HCT116 (cell line): ENCODE data around the gene TBX4. TPM values are rescaled to one million over a fixed set of nuclear protein-coding genes. Genes with fewer than 3 reads are reported as not detected.

Source experiments
- ATAC-seq: fragments of 200-7000 bp; cut with Tn5 transposase; 2 replicates; pipeline ENCODE4 v1.9.1; 2020; ENCODE audit warnings: mild to moderate bottlenecking, moderate library complexity
- BruUV-seq: library from RNA; stranded (reverse); fragments of 400-500 nt; replicated peaks from 2 replicates; lab custom pipeline; 2021; lab: Mats Ljungman, UMichigan
- CTCF ChIA-PET: fragments of 300-600 bp; sonication (Branson Sonifier 250); formaldehyde crosslinking; loops from one replicate; lab custom pipeline; 2021; ENCODE audit warnings: antibody characterized with exemption; lab: Charles Lee
- POLR2A ChIA-PET: fragments of 300-600, 350-600 bp; sonication (Branson Sonifier 250); formaldehyde crosslinking; loops from one replicate; lab custom pipeline; 2021; ENCODE audit warnings: antibody characterized with exemption; lab: Charles Lee
- RAD21 ChIA-PET, 2 experiments: fragments of 300-600 bp; sonication (Branson Sonifier 250); formaldehyde crosslinking; loops; one replicate each; lab custom pipeline; 2023; ENCODE audit warnings: low total read pairs in 2 of 2; ENCODE audit not compliant: uncharacterized antibody in 2 of 2, unreplicated experiment in 2 of 2, low non-redundant PET in 1 of 2; lab: Charles Lee
- DNase-seq: peaks from one replicate; pipeline ENCODE4 v3.0.0-alpha.2; 2010; ENCODE audit warnings: low read depth, low spot score
- H2AFZ ChIP-seq: fragments of 200-600 bp; shearing (Covaris generic), sonication (generic); 2 replicates; pipeline ENCODE4 v1.6.1; 2017; ENCODE audit warnings: low read depth, mixed run types, mixed read lengths, antibody characterized with exemption, low read length; ENCODE audit not compliant: poor library complexity, severe bottlenecking
- H3K27ac ChIP-seq: 2 replicates; pipeline ENCODE4 v1.5.1; 2012; ENCODE audit warnings: low read depth, low read length
- H3K27me3 ChIP-seq: fragments of 200-600 bp; sonication (generic); 2 replicates; pipeline ENCODE4 v1.6.1; 2016; ENCODE audit warnings: mixed run types, low read length, mixed read lengths; ENCODE audit not compliant: insufficient read depth
- H3K36me3 ChIP-seq, 2 experiments: fragments of 200-500 bp in 1 of 2; fragments of 200-600 bp in 1 of 2; sonication (Bioruptor generic) in 1 of 2; sonication (generic) in 1 of 2; 2 replicates each; pipeline versions ENCODE4 v1.5.1 to v1.6.1; 2014 to 2016; ENCODE audit warnings: low read length in 2 of 2, inconsistent platforms in 1 of 2, mixed read lengths in 1 of 2, mixed run types in 1 of 2; ENCODE audit not compliant: insufficient read depth in 2 of 2, control insufficient read depth in 1 of 2
- H3K4me1 ChIP-seq, 2 experiments: fragments of 200-600 bp in 1 of 2; sonication (generic) in 1 of 2; 2 replicates each; pipeline versions ENCODE4 v1.5.1 to v1.6.1; 2012 to 2017; ENCODE audit warnings: low read length in 2 of 2, inconsistent platforms in 1 of 2, mild to moderate bottlenecking in 1 of 2, mixed read lengths in 1 of 2, mixed run types in 1 of 2, moderate library complexity in 1 of 2; ENCODE audit not compliant: insufficient read depth in 2 of 2, control insufficient read depth in 1 of 2
- H3K4me2 ChIP-seq: fragments of 200-600 bp; sonication (generic); 2 replicates; pipeline ENCODE4 v1.6.1; 2017; ENCODE audit warnings: mixed run types, low read length, mixed read lengths
- H3K4me3 ChIP-seq, 2 experiments: fragments of 200-600 bp in 1 of 2; sonication (generic) in 1 of 2; replicated peaks in 1 of 2; 2 replicates each; pipeline ENCODE4 v1.5.1; 2011 to 2016; ENCODE audit warnings: low read length in 2 of 2, control low read depth in 1 of 2, low read depth in 1 of 2, mild to moderate bottlenecking in 1 of 2, mixed read lengths in 1 of 2, mixed run types in 1 of 2
- H3K79me2 ChIP-seq: fragments of 200-600 bp; sonication (generic); 2 replicates; pipeline ENCODE4 v1.6.1; 2017; ENCODE audit warnings: mild to moderate bottlenecking, mixed run types, low read length, moderate library complexity, mixed read lengths; ENCODE audit not compliant: insufficient read depth
- H3K9ac ChIP-seq: fragments of 200-600 bp; sonication (generic); 2 replicates; pipeline ENCODE4 v1.6.1; 2016; ENCODE audit warnings: low read length, mixed read lengths
- H3K9me2 ChIP-seq: fragments of 200-600 bp; sonication (generic), shearing (Covaris generic); 2 replicates; pipeline ENCODE4 v1.6.1; 2017; ENCODE audit warnings: mixed run types, mild to moderate bottlenecking, moderate library complexity; ENCODE audit not compliant: insufficient read depth
- H3K9me3 ChIP-seq, 2 experiments: fragments of 200-500 bp in 1 of 2; fragments of 200-600 bp in 1 of 2; sonication (Bioruptor generic) in 1 of 2; sonication (generic) in 1 of 2; 2 replicates each; pipeline ENCODE4 v1.6.1; 2014 to 2017; ENCODE audit warnings: low read length in 2 of 2, mixed read lengths in 2 of 2, inconsistent platforms in 1 of 2, low read depth in 1 of 2, mild to moderate bottlenecking in 1 of 2, mixed run types in 1 of 2, moderate library complexity in 1 of 2; ENCODE audit not compliant: control insufficient read depth in 1 of 2, insufficient read depth in 1 of 2
- H4K20me1 ChIP-seq: fragments of 200-600 bp; sonication (generic), shearing (Covaris generic); 2 replicates; pipeline ENCODE4 v1.6.1; 2017; ENCODE audit warnings: mixed run types, mild to moderate bottlenecking, moderate library complexity; ENCODE audit not compliant: insufficient read depth
- ATF3 ChIP-seq: IDR thresholded peaks from 2 replicates; pipeline ENCODE4 v1.6.1; 2012
- CBX3 ChIP-seq: IDR thresholded peaks from 2 replicates; pipeline ENCODE4 v1.6.1; 2012; ENCODE audit warnings: low read depth
- CEBPB ChIP-seq: IDR thresholded peaks from 2 replicates; pipeline ENCODE4 v1.6.1; 2012; ENCODE audit warnings: low read depth
- ELF1 ChIP-seq: IDR thresholded peaks from 2 replicates; pipeline ENCODE4 v1.6.1; 2012; ENCODE audit warnings: low read depth, borderline replicate concordance
- EZH2 ChIP-seq: fragments of 200-600 bp; sonication (generic); IDR thresholded peaks from 2 replicates; pipeline ENCODE4 v1.6.1; 2017; ENCODE audit warnings: antibody characterized with exemption, mixed run types
- EZH2phosphoT487 ChIP-seq: fragments of 200-600 bp; IDR thresholded peaks from 2 replicates; pipeline ENCODE4 v1.6.1; 2018; ENCODE audit warnings: antibody characterized with exemption, borderline replicate concordance
- FOSL1 ChIP-seq: IDR thresholded peaks from 2 replicates; pipeline ENCODE4 v1.6.1; 2012; ENCODE audit warnings: low read depth
- JUND ChIP-seq: IDR thresholded peaks from 2 replicates; pipeline ENCODE4 v1.6.1; 2012
- POLR2A ChIP-seq: IDR thresholded peaks from 2 replicates; pipeline ENCODE4 v1.7.0; 2011; ENCODE audit warnings: borderline replicate concordance; ENCODE audit not compliant: insufficient read depth, insufficient read length; ENCODE audit errors: extremely low read depth
- POLR2AphosphoS5 ChIP-seq: IDR thresholded peaks from 2 replicates; pipeline ENCODE4 v1.6.1; 2011; ENCODE audit warnings: mild to moderate bottlenecking, low read depth, low read length, moderate library complexity
- SIN3A ChIP-seq: IDR thresholded peaks from 2 replicates; pipeline ENCODE4 v1.6.1; 2012; ENCODE audit warnings: low read depth
- SP1 ChIP-seq: IDR thresholded peaks from 2 replicates; pipeline ENCODE4 v1.6.1; 2012; ENCODE audit warnings: low read depth
- TCF7L2 ChIP-seq: IDR thresholded peaks from 2 replicates; pipeline ENCODE4 v1.7.0; 2011; ENCODE audit warnings: borderline replicate concordance, inconsistent platforms; ENCODE audit not compliant: insufficient read depth, insufficient read length; ENCODE audit errors: extremely low read depth
- YY1 ChIP-seq: IDR thresholded peaks from 2 replicates; pipeline ENCODE4 v1.6.1; 2011; ENCODE audit warnings: low read length, low read depth, moderate library complexity, mild to moderate bottlenecking; ENCODE audit not compliant: insufficient replicate concordance; ENCODE audit errors: extremely low read depth
- ZBTB33 ChIP-seq: IDR thresholded peaks from 2 replicates; pipeline ENCODE4 v1.6.1; 2011; ENCODE audit warnings: mild to moderate bottlenecking, low read length, moderate library complexity; ENCODE audit not compliant: insufficient replicate concordance; ENCODE audit errors: extremely low read depth
- ZFX ChIP-seq: fragments of 450-650 bp; IDR thresholded peaks from 2 replicates; pipeline ENCODE4 v1.6.1; 2017
- ZNF274 ChIP-seq: fragments of 200-500 bp; sonication (Bioruptor generic); IDR thresholded peaks from 2 replicates; pipeline ENCODE4 v1.6.1; 2014; ENCODE audit warnings: mild to moderate bottlenecking, low read depth, low read length, inconsistent platforms
- intact Hi-C: fragments of 100-400 bp; cut with micrococcal nuclease; formaldehyde crosslinking; loops from 2 replicates; pipeline ENCODE4 v1.10.0; 2022
- total RNA-seq: library from RNA; stranded (reverse); gene quantifications from one replicate; pipeline ENCODE4 v1.2.1, GENCODE V29; 2021; ENCODE audit not compliant: unreplicated experiment
- TF ChIP-seq, protein P1 (sequence below): IDR thresholded peaks from 2 replicates; pipeline ENCODE4 v1.6.1; 2012

TBX4 gene
- total RNA-seq, 1 experiment from 2014 or later = 0.27 TPM

GRCh38 chr17:61416211-61416539 is 36.0 kb upstream of the TBX4 start:
- Histone ChIP-seq H3K27me3 (no peaks in the 10 kb centered on the region), H3K9ac (peak overlapping the region; percentile 28), H3K36me3 (no peaks in the 10 kb centered on the region), H3K4me2 (peak overlapping the region; percentile 62), H3K4me1 (peaks cover 48 to 54% of the 10 kb centered on the region in 2 experiments), H3K79me2 (no peaks in the 10 kb centered on the region), H3K9me3 (no peaks in the 10 kb centered on the region), H4K20me1 (no peaks in the 10 kb centered on the region), H2AFZ (peak overlapping the region; percentile 81)
- POLR2A ChIA-PET = interaction anchor here (0.5 kb wide), 1 partner anchor 122 kb away, joined by 4 read pairs; no protein-coding TSS in a partner anchor
- no peak for DNase-seq
- no peak for TF ChIP-seq ZNF274
- TF ChIP-seq EZH2phosphoT487 = no peak
- no peak for TF ChIP-seq EZH2
- no peak for TF ChIP-seq TCF7L2
- TF ChIP-seq ZFX = no peak
- TF ChIP-seq CBX3 = no peak
- no peak for TF ChIP-seq SP1
- TF ChIP-seq CEBPB = no peak
- TF ChIP-seq POLR2A = no peak
- TF ChIP-seq ATF3 = no peak
- TF ChIP-seq SIN3A = no peak
- TF ChIP-seq, protein P1, sequence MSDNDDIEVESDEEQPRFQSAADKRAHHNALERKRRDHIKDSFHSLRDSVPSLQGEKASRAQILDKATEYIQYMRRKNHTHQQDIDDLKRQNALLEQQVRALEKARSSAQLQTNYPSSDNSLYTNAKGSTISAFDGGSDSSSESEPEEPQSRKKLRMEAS = no peak
- no peak for TF ChIP-seq ELF1
- TF ChIP-seq FOSL1 = no peak
- no peak for TF ChIP-seq POLR2AphosphoS5
- no peak for TF ChIP-seq JUND
- no peak for TF ChIP-seq ZBTB33
- TF ChIP-seq YY1 = no peak
- TF ChIP-seq, all 23 proteins: peak for 0
- no TSS peak for BruUV-seq
- intact Hi-C loops = no loop called here
- no peak for ATAC-seq
- ChIA-PET CTCF (interaction anchor here (1.0 to 5.0 kb wide), 6 partner anchors 9 to 693 kb away, joined by 3 to 28 read pairs (median 8); no protein-coding TSS in a partner anchor), RAD21 (no interaction called here)
- H3K4me3 ChIP-seq = 0 out of 4 replicates have a peak overlapping the region, but pooled peaks of 1 of the 2 experiments have one; percentile 20
- H3K9me2 ChIP-seq = no peaks in the 10 kb centered on the region
- H3K27ac ChIP-seq = peak overlapping the region; percentile 71
